ENCODE results near the gene GLT6D1.

DNA sequence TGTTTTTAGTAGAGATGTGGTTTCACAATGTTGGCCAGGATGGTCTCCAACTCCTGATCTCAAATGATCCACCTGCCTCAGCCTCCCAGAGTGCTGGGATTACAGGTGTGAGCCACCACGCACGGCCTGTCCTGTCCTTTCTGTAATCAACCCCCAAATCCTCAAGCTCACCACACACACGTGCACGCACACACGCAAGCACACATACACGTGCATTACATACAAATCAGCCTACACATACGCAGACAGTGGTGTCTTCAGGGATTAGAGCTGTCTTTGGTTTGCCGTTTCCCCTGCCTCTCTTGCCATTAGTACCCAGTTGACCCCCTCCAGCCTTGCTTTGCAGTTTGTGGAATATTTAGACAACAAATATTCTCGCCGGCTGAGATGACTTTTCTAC is 6.5 kb downstream of the GLT6D1 start:
- TF ChIP-seq, protein P1, sequence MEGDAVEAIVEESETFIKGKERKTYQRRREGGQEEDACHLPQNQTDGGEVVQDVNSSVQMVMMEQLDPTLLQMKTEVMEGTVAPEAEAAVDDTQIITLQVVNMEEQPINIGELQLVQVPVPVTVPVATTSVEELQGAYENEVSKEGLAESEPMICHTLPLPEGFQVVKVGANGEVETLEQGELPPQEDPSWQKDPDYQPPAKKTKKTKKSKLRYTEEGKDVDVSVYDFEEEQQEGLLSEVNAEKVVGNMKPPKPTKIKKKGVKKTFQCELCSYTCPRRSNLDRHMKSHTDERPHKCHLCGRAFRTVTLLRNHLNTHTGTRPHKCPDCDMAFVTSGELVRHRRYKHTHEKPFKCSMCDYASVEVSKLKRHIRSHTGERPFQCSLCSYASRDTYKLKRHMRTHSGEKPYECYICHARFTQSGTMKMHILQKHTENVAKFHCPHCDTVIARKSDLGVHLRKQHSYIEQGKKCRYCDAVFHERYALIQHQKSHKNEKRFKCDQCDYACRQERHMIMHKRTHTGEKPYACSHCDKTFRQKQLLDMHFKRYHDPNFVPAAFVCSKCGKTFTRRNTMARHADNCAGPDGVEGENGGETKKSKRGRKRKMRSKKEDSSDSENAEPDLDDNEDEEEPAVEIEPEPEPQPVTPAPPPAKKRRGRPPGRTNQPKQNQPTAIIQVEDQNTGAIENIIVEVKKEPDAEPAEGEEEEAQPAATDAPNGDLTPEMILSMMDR (conservative IDR thresholded peaks at IDR 0.05): no peak
- no peak for TF ChIP-seq ZFX (IDR thresholded peaks at IDR 0.05)
